Chondrocyte (in vitro differentiated cells): ENCODE measurements around the gene TMUB1. TPM values are rescaled to one million over a fixed set of nuclear protein-coding genes. Genes with fewer than 3 reads are reported as not detected.

ENCODE experiments used
- DNase-seq: peaks from one replicate; pipeline ENCODE4 v3.0.0; 2021; ENCODE audit warnings: mixed read lengths, low spot score
- H3K27ac Mint-ChIP-seq: one replicate; pipeline ENCODE4 v1.8.0; 2021; ENCODE audit warnings: mild to moderate bottlenecking, moderate library complexity, mixed read lengths; ENCODE audit not compliant: unreplicated experiment
- H3K27me3 Mint-ChIP-seq: 2 replicates; pipeline ENCODE4 v1.8.0; 2021; ENCODE audit warnings: low read depth, mixed read lengths
- H3K36me3 Mint-ChIP-seq: 2 replicates; pipeline ENCODE4 v1.8.0; 2021; ENCODE audit warnings: low read depth, mixed read lengths
- H3K4me1 Mint-ChIP-seq: 2 replicates; pipeline ENCODE4 v1.8.0; 2021; ENCODE audit warnings: low read depth, mild to moderate bottlenecking, mixed read lengths
- H3K4me3 Mint-ChIP-seq: one replicate; pipeline ENCODE4 v1.8.0; 2021; ENCODE audit warnings: mild to moderate bottlenecking, moderate library complexity, mixed read lengths; ENCODE audit not compliant: unreplicated experiment
- H3K9me3 Mint-ChIP-seq: 2 replicates; pipeline ENCODE4 v1.8.0; 2021; ENCODE audit warnings: low read depth, mixed read lengths
- CTCF ChIP-seq: fragments of 200-600 bp; sonication (generic); IDR thresholded peaks from 2 replicates; pipeline ENCODE4 v1.5.0; 2021; ENCODE audit warnings: antibody characterized with exemption, mild to moderate bottlenecking, moderate library complexity
- total RNA-seq: library from RNA; stranded (reverse); gene quantifications from 3 replicates; pipeline ENCODE4 v1.2.1, GENCODE V29; 2021

The TMUB1 gene
- total RNA-seq, 1 donor from 2014 or later, result 33.2 TPM

- Mint-ChIP-seq H3K27me3 (no peaks in the 10 kb centered on the region), H3K27ac (no peak overlapping the region), H3K4me1 (peaks cover 27% of the 10 kb centered on the region), H3K9me3 (no peaks in the 10 kb centered on the region), H3K4me3 (no peak overlapping the region), H3K36me3 (no peaks in the 10 kb centered on the region)
- DNase-seq, result no peak
- peak; percentile 90 for TF ChIP-seq CTCF
Measured at GRCh38 chr7:151110941-151111645, 27.8 kb upstream of the TMUB1 start.

- H3K27ac Mint-ChIP-seq, result no peak overlapping the region
- no peak overlapping the region for H3K4me3 Mint-ChIP-seq
- no peak for DNase-seq
- H3K9me3 Mint-ChIP-seq, result no peaks in the 10 kb centered on the region
- no peak for TF ChIP-seq CTCF
- no peaks in the 10 kb centered on the region for H3K27me3 Mint-ChIP-seq
- H3K36me3 Mint-ChIP-seq, result no peaks in the 10 kb centered on the region
- peaks cover 28% of the 10 kb centered on the region for H3K4me1 Mint-ChIP-seq
Measured at GRCh38 chr7:151110236-151110940, 27.1 kb upstream of the TMUB1 start.

GRCh38 chr7:151109094-151110048 lies 26.1 kb upstream of the TMUB1 start:
- H3K4me1 Mint-ChIP-seq, result peaks cover 38% of the 10 kb centered on the region
- no peaks in the 10 kb centered on the region for H3K9me3 Mint-ChIP-seq
- no peak overlapping the region for H3K4me3 Mint-ChIP-seq
- no peaks in the 10 kb centered on the region for H3K36me3 Mint-ChIP-seq
- H3K27me3 Mint-ChIP-seq, result no peaks in the 10 kb centered on the region
- no peak for DNase-seq
- H3K27ac Mint-ChIP-seq, result no peak overlapping the region
- no peak for TF ChIP-seq CTCF

GRCh38 chr7:151107882-151108281 lies 24.6 kb upstream of the TMUB1 start:
- peaks cover 31% of the 10 kb centered on the region for H3K4me1 Mint-ChIP-seq
- H3K4me3 Mint-ChIP-seq, result no peak overlapping the region
- no peak for DNase-seq
- no peak overlapping the region for H3K27ac Mint-ChIP-seq
- no peaks in the 10 kb centered on the region for H3K27me3 Mint-ChIP-seq
- no peaks in the 10 kb centered on the region for H3K36me3 Mint-ChIP-seq
- no peaks in the 10 kb centered on the region for H3K9me3 Mint-ChIP-seq
- no peak for TF ChIP-seq CTCF
